RWPE2 (cell line): ENCODE measurements around the gene CD247.

Experiments
- ATAC-seq: fragments of 200-7000 bp; cut with Tn5 transposase; 3 replicates; pipeline ENCODE4 v1.9.1; 2021; ENCODE audit warnings: low read depth
- DNase-seq: peaks from one replicate; pipeline ENCODE4 v3.0.0-alpha.2; 2020; ENCODE audit warnings: low spot score
- H3K27ac ChIP-seq: fragments of 450-650 bp; 2 replicates; pipeline ENCODE4 v1.5.1; 2017; ENCODE audit warnings: mild to moderate bottlenecking; ENCODE audit not compliant: poor library complexity, severe bottlenecking
- H3K27me3 ChIP-seq: fragments of 250-450 bp; sonication (Bioruptor Pico); 2 replicates; pipeline ENCODE4 v1.5.1; 2021; ENCODE audit warnings: mild to moderate bottlenecking, moderate library complexity; ENCODE audit not compliant: insufficient read depth, poor library complexity, severe bottlenecking
- H3K36me3 ChIP-seq: fragments of 250-450 bp; sonication (Bioruptor Pico); 2 replicates; pipeline ENCODE4 v1.5.1; 2020; ENCODE audit warnings: low read depth, mild to moderate bottlenecking, moderate library complexity
- H3K4me1 ChIP-seq: fragments of 250-450 bp; sonication (Bioruptor Pico); 2 replicates; pipeline ENCODE4 v1.5.1; 2021; ENCODE audit warnings: mild to moderate bottlenecking, moderate library complexity; ENCODE audit not compliant: insufficient read depth, poor library complexity, severe bottlenecking
- H3K4me3 ChIP-seq: fragments of 250-450 bp; sonication (Bioruptor Pico); 2 replicates; pipeline ENCODE4 v1.5.1; 2021; ENCODE audit warnings: mild to moderate bottlenecking, moderate library complexity; ENCODE audit not compliant: severe bottlenecking
- H3K9me3 ChIP-seq: fragments of 250-450 bp; sonication (Bioruptor Pico); 2 replicates; pipeline ENCODE4 v1.5.1; 2021; ENCODE audit warnings: mild to moderate bottlenecking, moderate library complexity; ENCODE audit not compliant: severe bottlenecking
- TF ChIP-seq, protein P1 (sequence below): fragments of 450-650 bp; IDR thresholded peaks from one replicate; pipeline ENCODE4 v1.5.1; 2017; ENCODE audit warnings: mild to moderate bottlenecking, moderate library complexity; ENCODE audit not compliant: poor library complexity, severe bottlenecking

The CD247 gene

DNA sequence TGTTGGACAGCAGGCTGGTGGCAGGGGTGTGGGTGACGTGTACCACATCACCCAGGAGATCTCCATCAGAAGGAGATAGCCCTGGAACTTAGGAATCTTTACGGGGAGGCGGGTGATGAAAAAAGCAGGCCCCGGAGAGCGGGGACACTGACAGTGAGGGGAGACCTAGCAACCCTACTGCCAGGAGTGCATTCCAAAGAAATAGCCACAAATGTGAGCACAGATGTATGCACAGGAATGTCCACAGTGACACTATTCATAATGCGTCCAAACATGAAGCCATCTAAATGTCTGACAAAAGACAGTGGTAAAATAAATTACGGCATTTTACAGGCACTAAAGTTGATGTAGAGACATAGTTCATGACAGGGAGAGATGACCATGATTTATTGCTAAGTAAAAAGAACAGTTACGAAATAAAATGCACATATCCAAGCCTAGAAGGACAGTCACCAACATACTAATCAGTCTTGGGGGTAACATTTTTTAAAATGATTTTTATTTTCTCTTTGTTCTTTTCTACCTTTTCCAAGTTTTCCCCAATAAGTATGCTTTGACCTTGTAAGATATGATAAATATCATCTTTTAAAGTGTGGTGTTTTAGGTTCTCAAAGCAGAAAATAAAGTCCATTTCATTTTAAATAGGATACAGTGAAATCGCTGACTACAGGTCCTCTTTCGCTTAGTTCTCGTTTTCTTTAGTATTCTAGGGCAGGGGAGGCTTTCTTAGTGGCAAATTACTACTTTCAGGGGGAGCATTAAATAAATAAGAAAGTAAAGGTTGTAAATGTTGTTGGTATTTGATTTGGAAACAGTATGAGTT is 21.3 kb downstream of the CD247 start:
- TF ChIP-seq, protein P1, sequence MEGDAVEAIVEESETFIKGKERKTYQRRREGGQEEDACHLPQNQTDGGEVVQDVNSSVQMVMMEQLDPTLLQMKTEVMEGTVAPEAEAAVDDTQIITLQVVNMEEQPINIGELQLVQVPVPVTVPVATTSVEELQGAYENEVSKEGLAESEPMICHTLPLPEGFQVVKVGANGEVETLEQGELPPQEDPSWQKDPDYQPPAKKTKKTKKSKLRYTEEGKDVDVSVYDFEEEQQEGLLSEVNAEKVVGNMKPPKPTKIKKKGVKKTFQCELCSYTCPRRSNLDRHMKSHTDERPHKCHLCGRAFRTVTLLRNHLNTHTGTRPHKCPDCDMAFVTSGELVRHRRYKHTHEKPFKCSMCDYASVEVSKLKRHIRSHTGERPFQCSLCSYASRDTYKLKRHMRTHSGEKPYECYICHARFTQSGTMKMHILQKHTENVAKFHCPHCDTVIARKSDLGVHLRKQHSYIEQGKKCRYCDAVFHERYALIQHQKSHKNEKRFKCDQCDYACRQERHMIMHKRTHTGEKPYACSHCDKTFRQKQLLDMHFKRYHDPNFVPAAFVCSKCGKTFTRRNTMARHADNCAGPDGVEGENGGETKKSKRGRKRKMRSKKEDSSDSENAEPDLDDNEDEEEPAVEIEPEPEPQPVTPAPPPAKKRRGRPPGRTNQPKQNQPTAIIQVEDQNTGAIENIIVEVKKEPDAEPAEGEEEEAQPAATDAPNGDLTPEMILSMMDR, result no peak
- Histone ChIP-seq H3K36me3 (no peaks in the 10 kb centered on the region), H3K27ac (no peak overlapping the region), H3K4me1 (no peaks in the 10 kb centered on the region), H3K27me3 (no peaks in the 10 kb centered on the region), H3K4me3 (no peak overlapping the region), H3K9me3 (no peaks in the 10 kb centered on the region)
- ATAC-seq (no peak), DNase-seq (no peak)

DNA sequence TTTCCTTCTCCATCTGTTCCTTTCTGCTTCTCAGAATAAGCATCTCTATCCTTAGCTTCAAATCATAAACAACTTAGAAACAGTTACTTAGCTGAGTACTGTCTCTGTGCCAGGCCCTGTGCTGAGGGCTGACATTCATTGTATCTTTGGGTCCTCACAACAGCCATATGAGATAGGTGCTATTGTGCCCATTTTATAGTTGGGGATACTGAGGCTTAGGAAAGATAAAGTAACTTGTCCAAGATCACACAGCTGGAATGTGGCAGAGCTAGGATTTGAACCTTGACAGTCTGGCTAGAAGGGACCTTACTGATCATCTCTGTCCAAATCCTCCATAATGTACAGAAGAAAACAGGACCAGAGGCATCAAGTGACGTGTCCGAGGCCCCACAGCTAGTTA is 25.0 kb downstream of the CD247 start:
- Histone ChIP-seq H3K4me3 (no peak overlapping the region), H3K4me1 (no peaks in the 10 kb centered on the region), H3K27me3 (no peaks in the 10 kb centered on the region), H3K27ac (no peak overlapping the region), H3K9me3 (no peaks in the 10 kb centered on the region), H3K36me3 (no peaks in the 10 kb centered on the region)
- no peak for DNase-seq
- TF ChIP-seq, protein P1, result no peak
- ATAC-seq, result no peak

DNA sequence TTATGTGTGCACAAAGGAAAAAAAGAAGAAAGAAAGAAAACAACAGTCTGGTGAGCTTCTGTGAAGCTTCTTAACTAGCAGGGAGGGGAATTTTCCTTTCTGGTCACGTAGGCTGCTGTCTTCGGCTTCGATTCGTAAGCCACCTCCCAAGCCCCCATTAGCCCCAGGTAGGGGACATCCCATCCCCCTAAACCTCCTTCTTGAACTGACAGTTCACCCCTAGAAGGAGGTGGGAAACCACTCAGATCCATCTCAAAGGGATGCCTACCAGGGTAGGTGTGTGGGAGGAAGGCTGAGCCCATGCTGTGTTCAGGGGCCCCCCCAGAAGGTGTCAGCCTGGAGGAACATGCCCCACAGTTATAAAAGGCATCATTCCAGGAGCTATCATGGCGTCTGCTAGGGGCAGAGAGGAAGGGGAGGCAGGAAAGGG is 25.8 kb downstream of the CD247 start:
- Histone ChIP-seq H3K27me3 (no peaks in the 10 kb centered on the region), H3K27ac (no peak overlapping the region), H3K4me3 (no peak overlapping the region), H3K9me3 (no peaks in the 10 kb centered on the region), H3K4me1 (no peaks in the 10 kb centered on the region), H3K36me3 (no peaks in the 10 kb centered on the region)
- ATAC-seq, result no peak
- DNase-seq, result no peak
- TF ChIP-seq, protein P1, result no peak

DNA sequence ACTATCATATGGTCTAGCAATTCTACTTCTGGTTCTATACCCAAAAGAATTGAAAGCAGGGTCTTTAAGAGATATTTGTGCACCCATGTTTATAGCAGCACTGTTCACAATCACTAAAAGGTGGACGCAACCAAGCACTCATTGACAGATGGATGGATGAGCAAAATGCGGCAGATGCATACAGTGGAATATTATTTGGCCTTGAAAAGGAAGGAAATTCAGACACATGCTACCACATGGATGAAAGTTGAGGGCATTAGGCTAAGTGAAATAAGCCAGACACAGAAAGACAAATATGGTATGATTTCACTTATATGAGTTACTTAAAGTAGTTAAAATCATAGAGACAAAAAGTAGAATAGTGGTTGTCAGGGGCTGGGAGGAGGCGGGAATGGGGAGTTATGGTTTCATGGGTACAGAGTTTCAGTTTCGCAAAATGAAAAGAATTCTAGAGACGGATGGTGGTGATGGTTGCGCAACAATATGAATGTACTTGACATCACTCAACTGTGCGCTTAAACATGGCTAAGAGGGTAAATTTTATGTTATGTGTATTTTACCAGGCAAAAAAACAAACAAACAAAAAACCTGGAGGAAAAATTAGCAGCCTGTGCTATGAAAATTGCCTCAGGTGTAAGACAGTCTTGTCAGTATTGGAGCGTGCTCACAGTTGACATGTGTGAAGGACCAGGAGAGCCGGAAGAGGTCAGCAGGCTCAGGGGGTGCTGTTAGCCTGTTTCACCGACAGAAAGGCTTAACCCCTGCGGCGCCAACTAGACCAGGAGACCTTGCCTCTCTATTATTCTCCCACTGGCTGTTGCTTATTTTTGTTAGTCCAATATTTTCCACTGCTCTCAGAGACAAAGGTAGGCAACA is 26.5 kb downstream of the CD247 start:
- no peaks in the 10 kb centered on the region for H3K4me1 ChIP-seq
- ATAC-seq, result no peak
- DNase-seq, result no peak

More for the DNA sequence above, 26.5 kb downstream of the CD247 start:
- Histone ChIP-seq H3K27ac (no peak overlapping the region), H3K27me3 (no peaks in the 10 kb centered on the region), H3K9me3 (no peaks in the 10 kb centered on the region), H3K4me3 (no peak overlapping the region), H3K36me3 (no peaks in the 10 kb centered on the region)
- TF ChIP-seq, protein P1, result no peak
